ENCODE results near the gene COX20.

COX20 gene

DNA sequence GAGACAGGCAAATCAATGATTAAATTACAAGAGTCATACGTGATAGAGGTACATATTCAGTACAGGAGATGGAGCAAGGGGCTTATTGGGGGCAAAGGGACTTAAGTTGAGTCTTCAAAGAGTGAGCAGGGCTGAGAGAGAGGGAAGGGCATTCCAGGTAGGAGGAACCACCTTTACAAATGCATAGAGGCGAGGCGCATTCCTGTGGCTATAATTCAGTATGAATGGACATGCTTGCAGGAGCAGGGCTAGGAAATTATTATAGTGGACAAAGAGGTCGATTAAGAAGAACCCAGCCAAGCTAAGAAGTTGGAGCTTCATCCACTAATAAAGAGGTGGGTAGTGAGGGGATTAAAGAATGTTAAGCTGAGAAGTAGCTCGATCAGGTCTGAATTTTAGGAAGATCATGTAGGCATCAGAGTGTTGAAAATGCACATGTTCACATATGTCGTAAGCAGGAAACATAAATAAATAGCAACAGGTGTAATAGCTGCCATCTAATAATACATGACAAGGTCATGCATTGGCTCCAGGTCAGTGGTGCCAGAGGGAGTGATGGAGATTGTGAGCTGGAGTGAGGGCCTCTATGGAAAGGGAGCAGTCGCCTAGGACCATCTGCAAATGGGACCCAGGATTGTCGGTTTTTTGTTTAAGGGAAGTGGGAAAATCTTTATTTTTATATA is 40.9 kb downstream of the COX20 start:
- TF ChIP-seq, protein P1, sequence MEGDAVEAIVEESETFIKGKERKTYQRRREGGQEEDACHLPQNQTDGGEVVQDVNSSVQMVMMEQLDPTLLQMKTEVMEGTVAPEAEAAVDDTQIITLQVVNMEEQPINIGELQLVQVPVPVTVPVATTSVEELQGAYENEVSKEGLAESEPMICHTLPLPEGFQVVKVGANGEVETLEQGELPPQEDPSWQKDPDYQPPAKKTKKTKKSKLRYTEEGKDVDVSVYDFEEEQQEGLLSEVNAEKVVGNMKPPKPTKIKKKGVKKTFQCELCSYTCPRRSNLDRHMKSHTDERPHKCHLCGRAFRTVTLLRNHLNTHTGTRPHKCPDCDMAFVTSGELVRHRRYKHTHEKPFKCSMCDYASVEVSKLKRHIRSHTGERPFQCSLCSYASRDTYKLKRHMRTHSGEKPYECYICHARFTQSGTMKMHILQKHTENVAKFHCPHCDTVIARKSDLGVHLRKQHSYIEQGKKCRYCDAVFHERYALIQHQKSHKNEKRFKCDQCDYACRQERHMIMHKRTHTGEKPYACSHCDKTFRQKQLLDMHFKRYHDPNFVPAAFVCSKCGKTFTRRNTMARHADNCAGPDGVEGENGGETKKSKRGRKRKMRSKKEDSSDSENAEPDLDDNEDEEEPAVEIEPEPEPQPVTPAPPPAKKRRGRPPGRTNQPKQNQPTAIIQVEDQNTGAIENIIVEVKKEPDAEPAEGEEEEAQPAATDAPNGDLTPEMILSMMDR (conservative IDR thresholded peaks at IDR 0.05; ENCODE audit: low read length), result no peak
- DNase-seq (ENCODE audit: low read depth), result no peak
- no peak overlapping the region for H3K4me3 ChIP-seq (ENCODE audit: low read length)

DNA sequence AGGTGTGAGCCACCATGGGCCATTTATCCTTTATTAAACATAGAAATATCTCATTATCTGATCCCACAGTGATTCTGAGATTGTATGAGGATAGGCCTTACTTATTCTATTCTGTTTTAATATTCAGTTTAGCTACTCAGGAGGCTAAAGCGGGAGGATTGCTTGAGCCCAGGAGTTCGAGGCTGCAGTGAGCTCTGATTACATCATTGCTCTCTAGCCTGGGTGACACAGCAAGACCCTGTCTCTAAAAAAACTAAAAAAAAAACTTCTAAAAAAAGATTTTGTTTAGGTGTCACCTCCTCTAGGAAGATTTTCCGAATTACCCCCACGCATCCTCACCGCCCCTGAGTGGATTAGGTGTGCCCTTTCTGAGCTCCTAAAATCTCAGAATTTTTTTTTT is 43.2 kb downstream of the COX20 start:
- TF ChIP-seq, protein P1 (conservative IDR thresholded peaks at IDR 0.05; ENCODE audit: low read length), result no peak
- no peak overlapping the region for H3K4me3 ChIP-seq (ENCODE audit: low read length)
- DNase-seq (ENCODE audit: low read depth), result no peak

DNA sequence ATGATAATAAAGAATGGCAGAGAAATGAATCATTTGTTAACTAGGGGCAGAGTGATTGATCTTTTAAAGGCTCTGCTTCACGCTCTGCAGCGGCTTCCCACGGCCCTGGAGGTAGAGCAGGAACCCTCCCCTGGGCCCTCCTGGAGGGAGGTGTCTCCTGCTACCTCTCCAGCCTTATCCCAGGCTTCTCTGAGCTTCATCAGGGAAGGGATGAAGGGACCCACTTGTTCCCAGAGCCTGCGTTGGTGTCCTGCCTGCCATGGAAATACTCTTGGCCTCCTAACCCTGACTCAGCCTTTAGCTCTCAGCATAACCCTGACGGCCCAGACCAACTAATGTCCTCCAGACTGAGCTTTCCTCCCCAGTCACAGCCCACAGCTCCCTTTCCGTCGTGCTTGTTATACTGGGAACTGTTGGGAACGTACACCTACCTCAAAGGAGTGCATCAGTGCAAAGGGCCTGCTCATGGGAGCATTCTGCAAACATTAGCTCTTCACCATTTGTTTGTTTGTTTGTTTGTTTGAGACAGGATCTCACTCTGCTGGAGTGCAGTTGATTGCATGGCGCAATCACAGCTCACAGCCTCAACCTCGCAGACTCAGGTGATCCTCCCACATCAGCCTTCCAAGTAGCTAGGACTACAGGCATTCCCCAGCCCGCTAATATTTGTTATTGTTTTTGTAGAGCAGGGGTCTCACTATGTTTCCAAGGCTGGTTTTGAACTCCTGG is 46.3 kb downstream of the COX20 start:
- TF ChIP-seq, protein P1 (conservative IDR thresholded peaks at IDR 0.05; ENCODE audit: low read length), result no peak
- DNase-seq (ENCODE audit: low read depth), result no peak
- no peak overlapping the region for H3K4me3 ChIP-seq (ENCODE audit: low read length)

DNA sequence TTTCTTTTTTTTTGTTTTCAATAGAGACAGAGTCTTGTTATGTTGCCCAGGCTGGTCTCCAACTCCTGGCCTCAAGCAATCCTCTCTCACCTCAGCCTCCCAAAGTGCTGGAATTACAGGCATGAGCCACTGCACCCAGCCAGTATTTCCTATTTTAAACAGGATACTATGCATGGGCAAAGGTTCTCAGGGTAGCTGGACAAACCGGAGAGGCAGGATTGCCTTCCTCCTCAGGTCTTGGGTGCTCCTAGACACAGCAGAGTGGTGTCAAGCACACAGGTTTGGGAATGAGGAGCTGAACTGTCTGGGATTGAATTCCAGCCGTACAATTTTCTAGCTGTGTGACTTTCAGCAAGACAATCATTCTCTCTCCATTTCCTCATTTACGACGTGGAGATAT is 51.8 kb downstream of the COX20 start:
- no peak for DNase-seq (ENCODE audit: low read depth)
- no peak overlapping the region for H3K4me3 ChIP-seq (ENCODE audit: low read length)
- TF ChIP-seq, protein P1 (conservative IDR thresholded peaks at IDR 0.05; ENCODE audit: low read length), result no peak

DNA sequence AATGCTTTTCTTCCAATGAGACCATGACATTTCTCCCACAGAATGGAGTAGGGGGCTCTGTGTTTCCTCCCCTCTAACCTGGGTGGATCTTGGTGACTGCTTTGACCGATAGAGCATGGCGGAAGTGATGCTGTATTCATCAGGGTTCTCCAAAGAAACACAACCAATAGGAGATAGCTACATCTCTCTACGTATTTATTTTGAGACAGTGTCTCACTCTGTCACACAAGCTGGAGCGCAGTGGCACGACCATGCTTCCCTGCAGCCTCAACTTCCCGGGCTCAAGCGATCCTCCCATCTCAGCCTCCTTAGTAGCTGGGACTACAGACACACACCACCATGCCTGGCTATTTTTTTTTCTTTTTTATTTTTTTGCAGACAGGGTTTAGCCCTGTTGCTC is 58.4 kb downstream of the COX20 start:
- DNase-seq (ENCODE audit: low read depth), result no peak
- TF ChIP-seq, protein P1 (conservative IDR thresholded peaks at IDR 0.05; ENCODE audit: low read length), result no peak
- H3K4me3 ChIP-seq (ENCODE audit: low read length), result no peak overlapping the region
